Thyroid gland (tissue), 4 donors: Measurements from ENCODE around the gene TSHR. TPM values are rescaled to one million over a fixed set of nuclear protein-coding genes. Genes with fewer than 3 reads are reported as not detected.
"Not testable (repeated sequence)": the region's sequence is repeated elsewhere in the genome, so short reads cannot be mapped to it uniquely, and the experiment has no call there.

Source experiments
- DNase-seq, 2 donors: peaks; one replicate each; pipeline ENCODE4 v3.0.0-alpha.2; 2019
- H3K27ac ChIP-seq, 3 donors: fragments of 200-600 bp; sonication (generic); 1 replicate in 2 of 3; 2 replicates in 1 of 3; pipeline ENCODE4 v1.5.1; 2016 to 2019; ENCODE audit warnings: mild to moderate bottlenecking in 1 of 3, moderate library complexity in 1 of 3
- H3K27me3 ChIP-seq: fragments of 200-600 bp; sonication (generic); one replicate; pipeline ENCODE4 v1.5.1; 2019
- H3K36me3 ChIP-seq, 2 donors: fragments of 200-600 bp; sonication (generic); one replicate each; pipeline ENCODE4 v1.5.1; 2016 to 2019
- H3K4me1 ChIP-seq, 2 donors: fragments of 200-600 bp; sonication (generic); one replicate each; pipeline ENCODE4 v1.5.1; 2017 to 2019
- H3K4me3 ChIP-seq, 3 donors: fragments of 200-600 bp; sonication (generic); replicated peaks in 1 of 3; 1 replicate in 2 of 3; 2 replicates in 1 of 3; pipeline ENCODE4 v1.5.1; 2016; ENCODE audit warnings: mild to moderate bottlenecking in 1 of 3
- H3K9me3 ChIP-seq: fragments of 200-600 bp; sonication (generic); one replicate; pipeline ENCODE4 v1.5.1; 2017
- POLR2A ChIP-seq, 2 donors: fragments of 450-650 bp; IDR thresholded peaks; one replicate each; pipeline ENCODE4 v1.6.1; 2017; ENCODE audit warnings: antibody characterized with exemption in 2 of 2, mild to moderate bottlenecking in 2 of 2, moderate library complexity in 1 of 2
- WGBS, 2 donors: methylation state at CpG; one replicate each; pipeline ENCODE4 v1.1.5; 2017; 5-methylcytosine and 5-hydroxymethylcytosine counted together
- intact Hi-C: fragments of 100-400 bp; cut with DNase I; formaldehyde crosslinking; loops from one replicate; pipeline ENCODE4 v1.15.1; 2023
- total RNA-seq, 4 donors: library from RNA; depleted of rRNA; stranded (reverse); fragments of >200 nt; gene quantifications; one replicate each; pipeline ENCODE4 v1.2.3, GENCODE V29; 2016
- TF ChIP-seq, protein P1 (sequence below), 6 experiments: fragments of 200-600 bp in 3 of 6; fragments of 450-650 bp in 3 of 6; sonication (generic) in 3 of 6; IDR thresholded peaks; one replicate each; pipeline ENCODE4 v1.5.1; 2016 to 2019; ENCODE audit warnings: antibody characterized with exemption in 6 of 6, mild to moderate bottlenecking in 2 of 6, inconsistent platforms in 1 of 6, moderate library complexity in 1 of 6

The TSHR gene
- 100 to 1,000 TPM; 551 to 711 (median 608) TPM for total RNA-seq

DNA sequence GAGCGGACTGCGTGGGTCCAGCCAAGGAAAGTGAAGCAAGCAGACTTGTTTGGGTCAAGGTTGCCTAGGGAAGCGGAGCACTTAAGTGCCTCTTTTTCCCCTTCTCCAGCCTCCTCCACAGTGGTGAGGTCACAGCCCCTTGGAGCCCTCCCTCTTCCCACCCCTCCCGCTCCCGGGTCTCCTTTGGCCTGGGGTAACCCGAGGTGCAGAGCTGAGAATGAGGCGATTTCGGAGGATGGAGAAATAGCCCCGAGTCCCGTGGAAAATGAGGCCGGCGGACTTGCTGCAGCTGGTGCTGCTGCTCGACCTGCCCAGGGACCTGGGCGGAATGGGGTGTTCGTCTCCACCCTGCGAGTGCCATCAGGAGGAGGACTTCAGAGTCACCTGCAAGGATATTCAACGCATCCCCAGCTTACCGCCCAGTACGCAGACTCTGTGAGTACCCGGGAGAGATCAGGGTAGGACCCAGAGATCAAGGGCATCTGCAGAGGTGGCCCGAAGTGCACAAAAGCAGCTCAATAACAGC lies at the start of gene TSHR:
TSHR (plus strand) TSS at position 206 of the 526 bp plus-strand sequence; CDS start at position 266, 60 bp downstream.
- peak; percentile 85 for DNase-seq
- H3K36me3 ChIP-seq = no peaks in the 10 kb centered on the region
- WGBS, 2 donors = 6% methylated on average over 14 to 19 of the region's 21 CpGs
- H3K27me3 ChIP-seq = no peaks in the 10 kb centered on the region
- TF ChIP-seq, protein P1, sequence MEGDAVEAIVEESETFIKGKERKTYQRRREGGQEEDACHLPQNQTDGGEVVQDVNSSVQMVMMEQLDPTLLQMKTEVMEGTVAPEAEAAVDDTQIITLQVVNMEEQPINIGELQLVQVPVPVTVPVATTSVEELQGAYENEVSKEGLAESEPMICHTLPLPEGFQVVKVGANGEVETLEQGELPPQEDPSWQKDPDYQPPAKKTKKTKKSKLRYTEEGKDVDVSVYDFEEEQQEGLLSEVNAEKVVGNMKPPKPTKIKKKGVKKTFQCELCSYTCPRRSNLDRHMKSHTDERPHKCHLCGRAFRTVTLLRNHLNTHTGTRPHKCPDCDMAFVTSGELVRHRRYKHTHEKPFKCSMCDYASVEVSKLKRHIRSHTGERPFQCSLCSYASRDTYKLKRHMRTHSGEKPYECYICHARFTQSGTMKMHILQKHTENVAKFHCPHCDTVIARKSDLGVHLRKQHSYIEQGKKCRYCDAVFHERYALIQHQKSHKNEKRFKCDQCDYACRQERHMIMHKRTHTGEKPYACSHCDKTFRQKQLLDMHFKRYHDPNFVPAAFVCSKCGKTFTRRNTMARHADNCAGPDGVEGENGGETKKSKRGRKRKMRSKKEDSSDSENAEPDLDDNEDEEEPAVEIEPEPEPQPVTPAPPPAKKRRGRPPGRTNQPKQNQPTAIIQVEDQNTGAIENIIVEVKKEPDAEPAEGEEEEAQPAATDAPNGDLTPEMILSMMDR (IDR thresholded peaks at IDR 0.05) = no peak
- TF ChIP-seq POLR2A (IDR thresholded peaks at IDR 0.05) = peak in 1 of 2 donors; percentile 69
- H3K27ac ChIP-seq = peak within 1 kb of the TSS; percentile 93 to 95 (median 94)
- no peaks in the 10 kb centered on the region for H3K4me1 ChIP-seq
- H3K4me3 ChIP-seq = peak within 1 kb of the TSS; percentile 26 to 65 (median 41)
- H3K9me3 ChIP-seq = no peaks in the 10 kb centered on the region
- intact Hi-C loops = loop anchor here (5.0 kb wide), 1 partner anchor 212 kb away; no protein-coding TSS in a partner anchor

DNA sequence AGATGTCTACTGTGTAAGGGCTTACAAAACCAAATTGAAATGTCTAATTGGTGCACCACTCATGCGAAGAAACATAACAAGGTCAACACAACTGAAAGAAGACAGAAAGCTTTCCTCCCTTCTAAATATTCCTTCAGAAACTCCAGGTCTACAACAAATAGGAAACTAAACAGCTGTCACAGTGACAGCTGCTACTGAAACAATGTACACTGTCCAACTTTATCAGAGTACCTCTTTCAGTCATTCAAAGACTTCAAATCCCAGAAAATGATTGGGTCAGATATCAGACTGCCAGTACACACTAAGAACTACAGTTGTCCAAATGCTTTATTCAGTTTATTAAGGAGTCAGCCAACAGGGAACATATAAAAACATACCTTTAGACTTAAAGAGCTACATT lies 49.1 kb upstream of the TSHR start:
- WGBS, 2 donors = 0 to 66% methylated on average over 1 of the region's 1 CpG
- intact Hi-C loops = no loop called here
- no peaks in the 10 kb centered on the region for H3K27me3 ChIP-seq
- TF ChIP-seq POLR2A (IDR thresholded peaks at IDR 0.05) = no peak
- TF ChIP-seq, protein P1 (IDR thresholded peaks at IDR 0.05) = no peak
- no peaks in the 10 kb centered on the region for H3K4me1 ChIP-seq
- H3K9me3 ChIP-seq = no peaks in the 10 kb centered on the region
- H3K4me3 ChIP-seq = no peak overlapping the region
- DNase-seq = no peak
- no peak overlapping the region for H3K27ac ChIP-seq
- no peaks in the 10 kb centered on the region for H3K36me3 ChIP-seq

DNA sequence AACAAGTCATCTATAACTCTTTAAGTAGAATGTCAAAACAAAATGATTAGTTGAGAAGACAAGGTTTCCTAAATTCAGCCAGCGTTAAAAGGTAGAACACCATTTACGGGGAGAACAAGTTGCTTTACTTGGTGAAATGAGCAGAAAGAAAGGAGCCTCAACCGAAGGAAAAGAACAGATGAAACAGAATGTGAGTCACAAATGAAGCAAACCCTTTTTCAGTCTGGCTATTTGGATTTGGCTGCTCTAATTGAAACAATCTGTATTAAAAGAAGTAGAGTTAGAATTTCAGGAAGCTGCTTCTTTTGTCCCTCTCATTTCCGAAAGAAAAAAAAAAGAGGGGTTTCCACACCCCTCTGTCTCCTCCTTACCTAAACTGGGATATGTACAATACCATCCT lies 48.5 kb upstream of the TSHR start:
- Histone ChIP-seq H3K27ac (no peak overlapping the region), H3K27me3 (no peaks in the 10 kb centered on the region), H3K9me3 (no peaks in the 10 kb centered on the region), H3K4me1 (no peaks in the 10 kb centered on the region), H3K4me3 (no peak overlapping the region), H3K36me3 (no peaks in the 10 kb centered on the region)
- 92% methylated on average over 4 of the region's 4 CpGs for WGBS, 2 donors
- intact Hi-C loops = no loop called here
- no peak for DNase-seq
- TF ChIP-seq, protein P1 (IDR thresholded peaks at IDR 0.05) = no peak
- no peak for TF ChIP-seq POLR2A (IDR thresholded peaks at IDR 0.05)

DNA sequence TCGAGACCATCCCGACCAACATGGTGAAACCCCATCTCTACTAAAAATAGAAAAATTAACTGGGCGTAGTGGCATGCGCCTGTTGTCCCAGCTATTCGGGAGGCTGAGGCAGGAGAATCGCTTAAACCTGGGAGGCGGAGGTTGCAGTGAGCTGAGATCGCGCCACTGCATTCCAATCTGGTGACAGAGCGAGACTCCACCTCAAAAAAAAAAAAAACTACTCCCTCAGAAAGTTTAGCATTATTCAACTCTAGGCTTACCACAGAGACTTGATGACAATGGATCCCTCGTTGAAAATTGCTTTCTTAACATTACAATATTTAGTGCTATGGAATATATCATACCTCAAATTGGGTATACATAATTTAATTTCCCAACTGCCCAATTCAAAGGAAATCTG lies 43.4 kb upstream of the TSHR start:
- H3K9me3 ChIP-seq, H3K36me3 ChIP-seq, H3K4me3 ChIP-seq, H3K27ac ChIP-seq, intact Hi-C loops, H3K27me3 ChIP-seq, DNase-seq, H3K4me1 ChIP-seq: not testable (repeated sequence)
- 96 to 98% methylated on average over 11 of the region's 11 CpGs for WGBS, 2 donors

DNA sequence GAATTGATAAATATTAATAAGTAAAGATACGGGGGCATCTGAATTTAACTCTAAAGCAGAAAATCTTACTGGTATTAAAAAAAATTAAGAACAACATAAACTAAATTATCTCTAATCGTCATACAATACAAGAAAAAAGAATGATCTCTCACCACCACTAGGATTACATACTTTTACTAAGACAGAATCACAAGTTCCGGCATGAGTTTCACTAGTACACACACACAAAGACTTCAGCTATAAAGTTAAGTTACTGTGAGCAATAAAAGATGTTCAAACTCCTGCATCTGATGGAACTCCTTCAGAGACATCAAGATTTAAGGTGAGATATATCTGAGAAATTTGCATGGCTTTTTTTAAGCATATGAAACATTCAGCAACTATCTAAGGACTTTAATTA lies 35.8 kb upstream of the TSHR start:
- H3K27ac ChIP-seq = no peak overlapping the region
- H3K27me3 ChIP-seq = no peaks in the 10 kb centered on the region
- WGBS, 2 donors = 93 to 97% methylated on average over 3 of the region's 3 CpGs
- intact Hi-C loops = no loop called here
- DNase-seq = no peak
- no peak overlapping the region for H3K4me3 ChIP-seq
- H3K36me3 ChIP-seq = no peaks in the 10 kb centered on the region
- no peaks in the 10 kb centered on the region for H3K4me1 ChIP-seq
- TF ChIP-seq POLR2A (IDR thresholded peaks at IDR 0.05) = no peak
- no peaks in the 10 kb centered on the region for H3K9me3 ChIP-seq

DNA sequence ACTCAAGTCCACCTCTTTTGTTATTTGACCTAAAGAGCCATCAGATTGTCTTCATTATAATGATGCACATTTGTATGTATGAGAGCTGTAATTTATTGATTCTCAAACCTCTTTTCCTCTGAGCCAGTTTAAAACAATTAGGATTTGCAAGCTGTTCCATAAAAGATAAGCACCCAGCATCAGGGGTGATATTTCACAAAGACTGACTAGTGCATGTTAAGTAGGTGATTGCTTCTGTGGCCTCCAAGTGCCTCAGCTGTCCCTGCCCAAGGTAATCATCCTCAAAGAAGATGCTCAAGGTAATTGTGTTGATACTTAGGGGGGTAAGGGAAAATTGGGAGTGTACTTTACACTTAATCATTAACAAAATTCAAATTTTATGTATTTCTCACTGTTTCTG lies 32.1 kb upstream of the TSHR start:
- TF ChIP-seq, protein P1 (IDR thresholded peaks at IDR 0.05) = no peak
- TF ChIP-seq POLR2A (IDR thresholded peaks at IDR 0.05) = no peak
- no peaks in the 10 kb centered on the region for H3K9me3 ChIP-seq
- no peak for DNase-seq
- no peaks in the 10 kb centered on the region for H3K36me3 ChIP-seq
- no peaks in the 10 kb centered on the region for H3K27me3 ChIP-seq
- H3K27ac ChIP-seq = no peak overlapping the region
- no peaks in the 10 kb centered on the region for H3K4me1 ChIP-seq
- intact Hi-C loops = no loop called here
- H3K4me3 ChIP-seq = no peak overlapping the region
